Tibial nerve (tissue), 4 donors: Measurements from ENCODE around the gene PEMT. TPM values are rescaled to one million over a fixed set of nuclear protein-coding genes. Genes with fewer than 3 reads are reported as not detected.

ENCODE experiments used
- DNase-seq, 2 donors: peaks; one replicate each; pipeline ENCODE4 v3.0.0-alpha.2; 2019; ENCODE audit warnings: low spot score in 2 of 2
- H3K27ac ChIP-seq, 4 donors: fragments of 200-600 bp; sonication (generic) in 3 of 4; one replicate each; pipeline ENCODE4 v1.5.1; 2017 to 2019; ENCODE audit warnings: mild to moderate bottlenecking in 1 of 4
- H3K27me3 ChIP-seq, 2 donors: fragments of 200-600 bp; sonication (generic) in 1 of 2; one replicate each; pipeline versions ENCODE4 v1.5.1 to v1.6.0; 2017 to 2019
- H3K36me3 ChIP-seq, 3 donors: fragments of 200-600 bp; sonication (generic); one replicate each; pipeline ENCODE4 v1.5.1; 2018 to 2019
- H3K4me1 ChIP-seq, 4 donors: fragments of 200-600 bp; sonication (generic) in 3 of 4; one replicate each; pipeline ENCODE4 v1.5.1; 2017 to 2019
- H3K4me3 ChIP-seq, 4 donors: fragments of 200-600 bp; sonication (generic) in 3 of 4; one replicate each; pipeline ENCODE4 v1.5.1; 2017 to 2019; ENCODE audit warnings: mild to moderate bottlenecking in 1 of 4, moderate library complexity in 1 of 4
- H3K9me3 ChIP-seq, 4 donors: fragments of 200-600 bp; sonication (generic) in 3 of 4; one replicate each; pipeline ENCODE4 v1.5.1; 2017 to 2019
- EP300 ChIP-seq, 2 donors: sonication (generic); formaldehyde crosslinking; IDR thresholded peaks; one replicate each; pipeline ENCODE4 v1.6.1; 2017; ENCODE audit warnings: antibody characterized with exemption in 2 of 2, mild to moderate bottlenecking in 1 of 2
- POLR2A ChIP-seq, 2 donors: fragments of 450-650 bp; IDR thresholded peaks; one replicate each; pipeline ENCODE4 v1.6.1; 2017; ENCODE audit warnings: antibody characterized with exemption in 2 of 2, mild to moderate bottlenecking in 2 of 2, moderate library complexity in 2 of 2
- WGBS, 2 donors: methylation state at CpG; one replicate each; pipeline ENCODE4 v1.1.5; 2018; 5-methylcytosine and 5-hydroxymethylcytosine counted together
- total RNA-seq, 4 donors: library from RNA; depleted of rRNA; stranded (reverse); fragments of >200 nt; gene quantifications; one replicate each; pipeline ENCODE4 v1.1.0, GENCODE V29; 2016
- TF ChIP-seq, protein P1 (sequence below), 5 experiments: fragments of 200-600 bp in 3 of 5; fragments of 450-650 bp in 2 of 5; sonication (generic) in 3 of 5; IDR thresholded peaks; one replicate each; pipeline ENCODE4 v1.5.1; 2016 to 2019; ENCODE audit warnings: antibody characterized with exemption in 5 of 5, mild to moderate bottlenecking in 3 of 5, moderate library complexity in 2 of 5

PEMT gene
- total RNA-seq, 4 donors from 2014 or later = 29.5 to 80.8 (median 58.8) TPM

DNA sequence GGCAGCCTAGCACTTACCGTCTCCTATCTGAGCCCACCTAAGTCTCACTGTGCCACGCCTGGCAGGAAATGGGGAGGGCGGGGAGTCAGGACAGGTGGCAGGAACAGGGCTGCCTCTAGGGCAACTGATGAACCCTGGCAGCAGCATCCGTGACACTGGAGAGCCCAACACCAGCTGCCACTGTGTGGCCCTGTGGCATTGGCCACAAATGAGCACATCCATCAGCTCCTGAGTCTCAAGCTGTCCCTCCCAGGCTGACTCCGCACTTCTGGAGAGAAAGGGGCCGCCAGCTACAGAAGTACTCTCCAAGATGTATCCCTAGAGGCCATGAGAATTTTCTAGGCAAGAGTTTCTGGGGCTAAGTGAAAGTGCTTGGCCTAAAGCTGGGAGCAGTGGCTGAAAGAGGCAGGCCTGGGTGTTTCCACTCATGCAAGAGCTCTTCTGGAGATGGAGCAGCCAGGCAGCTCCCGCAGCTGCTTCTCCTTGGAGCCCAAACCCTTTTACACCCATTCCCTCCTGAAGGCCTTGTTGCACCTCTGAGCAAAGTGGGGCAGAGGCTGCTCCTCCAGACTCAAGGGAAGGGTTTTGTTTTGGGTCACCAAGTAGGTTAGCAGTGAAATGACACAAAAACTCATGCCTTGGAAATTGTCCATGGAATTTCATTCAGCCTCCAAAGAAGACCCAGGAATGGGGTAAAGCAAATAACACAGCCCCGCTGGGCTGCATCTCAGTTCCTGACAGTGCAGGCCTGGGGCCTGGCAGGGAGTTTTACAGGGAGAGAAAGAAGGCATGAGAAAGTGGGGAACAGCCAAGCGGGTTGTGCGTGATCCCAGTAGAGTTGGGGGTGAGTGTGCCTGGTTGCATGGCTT lies 25.8 kb downstream of the PEMT start:
- Histone ChIP-seq H3K4me3 (no peak overlapping the region), H3K27ac (peak overlapping the region in 2 of 4 donors; percentile 60 to 73), H3K4me1 (peaks cover 0 to 64% (median 26%) of the 10 kb centered on the region in 4 donors), H3K9me3 (no peaks in the 10 kb centered on the region), H3K36me3 (peaks cover 0 to 2% (median 0%) of the 10 kb centered on the region in 3 donors), H3K27me3 (no peaks in the 10 kb centered on the region)
- WGBS, 2 donors = 62 to 82% methylated on average over 7 to 9 of the region's 10 CpGs
- peak in 1 of 2 donors; percentile 34 for DNase-seq
- TF ChIP-seq EP300 (IDR thresholded peaks at IDR 0.05) = peak in 1 of 2 donors; percentile 14
- TF ChIP-seq, protein P1, sequence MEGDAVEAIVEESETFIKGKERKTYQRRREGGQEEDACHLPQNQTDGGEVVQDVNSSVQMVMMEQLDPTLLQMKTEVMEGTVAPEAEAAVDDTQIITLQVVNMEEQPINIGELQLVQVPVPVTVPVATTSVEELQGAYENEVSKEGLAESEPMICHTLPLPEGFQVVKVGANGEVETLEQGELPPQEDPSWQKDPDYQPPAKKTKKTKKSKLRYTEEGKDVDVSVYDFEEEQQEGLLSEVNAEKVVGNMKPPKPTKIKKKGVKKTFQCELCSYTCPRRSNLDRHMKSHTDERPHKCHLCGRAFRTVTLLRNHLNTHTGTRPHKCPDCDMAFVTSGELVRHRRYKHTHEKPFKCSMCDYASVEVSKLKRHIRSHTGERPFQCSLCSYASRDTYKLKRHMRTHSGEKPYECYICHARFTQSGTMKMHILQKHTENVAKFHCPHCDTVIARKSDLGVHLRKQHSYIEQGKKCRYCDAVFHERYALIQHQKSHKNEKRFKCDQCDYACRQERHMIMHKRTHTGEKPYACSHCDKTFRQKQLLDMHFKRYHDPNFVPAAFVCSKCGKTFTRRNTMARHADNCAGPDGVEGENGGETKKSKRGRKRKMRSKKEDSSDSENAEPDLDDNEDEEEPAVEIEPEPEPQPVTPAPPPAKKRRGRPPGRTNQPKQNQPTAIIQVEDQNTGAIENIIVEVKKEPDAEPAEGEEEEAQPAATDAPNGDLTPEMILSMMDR (IDR thresholded peaks at IDR 0.05) = no peak
- TF ChIP-seq POLR2A (IDR thresholded peaks at IDR 0.05) = no peak

DNA sequence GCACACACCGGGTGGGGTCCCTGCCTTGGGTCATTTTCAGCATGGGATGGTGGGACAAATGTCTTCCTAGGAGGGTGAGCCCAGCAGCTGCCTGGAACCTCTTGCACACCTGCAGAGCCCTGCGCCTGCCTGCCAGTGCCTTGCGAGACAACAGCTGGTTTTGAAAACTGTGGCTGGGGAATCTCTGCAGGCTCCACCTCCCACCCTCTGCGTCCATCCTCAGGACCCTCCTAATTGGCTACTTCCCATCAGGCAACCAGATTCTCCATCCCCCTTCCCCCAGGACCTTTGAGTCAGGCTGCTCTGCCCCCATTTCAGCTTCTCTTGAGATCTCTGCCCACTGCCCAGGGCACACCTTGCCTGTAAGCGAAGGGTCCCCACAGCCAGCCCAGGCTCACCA lies 26.6 kb downstream of the PEMT start:
- H3K36me3 ChIP-seq = no peaks in the 10 kb centered on the region
- no peaks in the 10 kb centered on the region for H3K9me3 ChIP-seq
- no peaks in the 10 kb centered on the region for H3K27me3 ChIP-seq
- TF ChIP-seq POLR2A (IDR thresholded peaks at IDR 0.05) (no peak), EP300 (IDR thresholded peaks at IDR 0.05) (no peak)
- TF ChIP-seq, protein P1 (IDR thresholded peaks at IDR 0.05) = no peak
- DNase-seq = no peak
- peak overlapping the region in 2 of 4 donors; percentile 60 to 73 for H3K27ac ChIP-seq
- no peak overlapping the region for H3K4me3 ChIP-seq
- 80 to 83% methylated on average over 4 to 5 of the region's 5 CpGs for WGBS, 2 donors
- peaks cover 0 to 63% (median 26%) of the 10 kb centered on the region in 4 donors for H3K4me1 ChIP-seq

DNA sequence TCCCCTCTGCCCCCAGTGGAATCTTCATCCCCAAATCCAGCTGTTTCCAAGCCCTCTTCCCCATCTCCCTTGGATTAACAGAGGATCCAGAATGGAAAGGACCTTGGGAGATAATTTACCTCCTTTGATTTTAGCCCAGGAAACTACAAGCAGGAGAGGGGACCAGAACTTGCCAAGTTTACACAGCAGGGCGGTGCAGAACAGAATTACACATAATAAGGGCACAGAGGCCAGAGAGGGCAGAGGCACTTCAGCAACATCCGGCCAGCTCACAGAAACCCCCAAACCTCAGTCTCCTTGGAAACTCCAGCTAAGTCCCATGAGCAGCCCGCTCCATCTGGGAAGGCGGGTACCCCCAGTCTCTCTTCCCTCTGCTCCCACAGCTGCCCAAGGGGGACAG lies 27.2 kb downstream of the PEMT start:
- WGBS, 2 donors = 81 to 89% methylated on average over 4 of the region's 4 CpGs
- H3K27me3 ChIP-seq = no peaks in the 10 kb centered on the region
- no peaks in the 10 kb centered on the region for H3K36me3 ChIP-seq
- no peak for DNase-seq
- H3K4me3 ChIP-seq = no peak overlapping the region
- H3K27ac ChIP-seq = peak overlapping the region in 1 of 4 donors; percentile 15
- H3K4me1 ChIP-seq = peaks cover 0 to 57% (median 26%) of the 10 kb centered on the region in 4 donors
- TF ChIP-seq, protein P1 (IDR thresholded peaks at IDR 0.05) = no peak
- no peaks in the 10 kb centered on the region for H3K9me3 ChIP-seq

DNA sequence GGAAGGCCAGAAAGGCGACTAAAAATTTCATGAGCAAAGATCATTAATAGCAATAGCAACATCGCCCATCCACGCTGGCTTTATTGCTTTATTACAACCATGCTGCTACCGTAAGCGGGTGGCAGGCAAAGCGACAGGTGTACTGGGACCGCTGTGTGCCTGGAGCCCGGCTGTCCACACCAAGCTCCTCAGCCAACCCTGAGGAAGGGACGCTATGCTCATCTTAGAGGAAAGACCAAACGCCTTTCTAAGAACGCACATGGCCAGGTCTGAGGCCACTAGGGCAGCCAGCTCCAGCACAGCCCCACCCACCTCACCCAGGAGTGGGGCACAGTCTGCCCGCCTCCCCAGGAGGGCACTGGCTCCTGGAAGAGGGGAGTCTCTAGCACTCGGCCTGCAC lies 28.0 kb downstream of the PEMT start:
- no peak for DNase-seq

DNA sequence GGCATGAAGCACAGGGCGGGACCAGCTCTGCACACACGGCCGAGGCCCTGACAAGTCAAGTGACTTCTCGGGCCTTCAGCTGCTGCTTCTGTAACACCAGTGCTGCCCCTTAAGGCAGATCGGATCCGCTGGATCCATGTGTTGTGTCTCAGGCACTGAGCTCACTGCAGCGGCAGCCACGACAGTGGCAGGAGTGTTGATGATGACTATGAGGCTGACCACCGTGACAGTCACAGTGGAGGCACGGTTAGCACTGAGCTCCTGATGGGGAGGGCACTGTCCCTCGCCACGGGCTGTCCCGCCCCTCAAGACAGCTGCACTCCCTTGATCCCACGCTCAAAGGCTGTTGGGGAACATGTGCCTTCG lies 29.4 kb downstream of the PEMT start:
- 81 to 87% methylated on average over 8 to 15 of the region's 15 CpGs for WGBS, 2 donors
- Histone ChIP-seq H3K27ac (no peak overlapping the region), H3K4me3 (no peak overlapping the region), H3K27me3 (no peaks in the 10 kb centered on the region), H3K4me1 (peaks cover 0 to 36% (median 17%) of the 10 kb centered on the region in 4 donors), H3K36me3 (no peaks in the 10 kb centered on the region), H3K9me3 (no peaks in the 10 kb centered on the region)
- TF ChIP-seq, protein P1 (IDR thresholded peaks at IDR 0.05) = no peak
- TF ChIP-seq EP300 (IDR thresholded peaks at IDR 0.05) (no peak), POLR2A (IDR thresholded peaks at IDR 0.05) (no peak)
- DNase-seq = no peak

More for the DNA sequence above, 28.0 kb downstream of the PEMT start:
- Histone ChIP-seq H3K27me3 (no peaks in the 10 kb centered on the region), H3K9me3 (no peaks in the 10 kb centered on the region), H3K4me1 (peaks cover 0 to 50% (median 26%) of the 10 kb centered on the region in 4 donors), H3K27ac (no peak overlapping the region), H3K4me3 (no peak overlapping the region), H3K36me3 (no peaks in the 10 kb centered on the region)
- 93 to 99% methylated on average over 11 to 13 of the region's 13 CpGs for WGBS, 2 donors
- TF ChIP-seq EP300 (IDR thresholded peaks at IDR 0.05) (no peak), POLR2A (IDR thresholded peaks at IDR 0.05) (no peak)
- TF ChIP-seq, protein P1 (IDR thresholded peaks at IDR 0.05) = no peak
